ENCODE measurements around the gene AKT2. TPM values are rescaled to one million over a fixed set of nuclear protein-coding genes. Genes with fewer than 3 reads are reported as not detected.

AKT2 gene
- total and polyA plus RNA-seq, 2 of the 8 experiments (the other 6 are each of a cell fraction or from before 2014, with no cell fraction given), result 151 to 183 TPM

DNA sequence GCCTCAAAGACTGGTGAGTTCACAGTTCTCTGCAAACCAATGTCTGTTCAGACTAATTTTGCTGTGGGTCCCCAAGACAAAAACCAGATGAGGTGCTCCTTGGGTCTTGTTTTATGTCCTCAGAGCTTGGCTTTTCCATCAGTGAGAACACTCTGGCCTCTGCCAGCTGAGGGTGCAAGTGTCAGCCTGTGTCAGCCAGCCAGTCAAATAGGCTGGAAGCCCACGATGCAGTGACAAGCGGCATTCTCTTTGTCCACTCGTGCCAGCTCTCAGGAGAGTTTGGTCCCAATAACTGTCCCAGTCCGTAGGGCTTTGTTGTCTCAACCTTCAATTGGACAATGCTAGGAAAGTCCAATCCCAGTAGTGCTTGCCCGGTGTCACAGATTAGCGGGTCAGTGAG lies 9.4 kb upstream of the AKT2 start:
- no peaks in the 10 kb centered on the region for H4K20me1 ChIP-seq (replicated peaks in 1 of 2; ENCODE audit: control insufficient read depth in 1 of 2, insufficient read depth in 2 of 2, low read length in 2 of 2)
- H3K36me3 ChIP-seq (ENCODE audit: control insufficient read depth in 2 of 4, insufficient read depth in 4 of 4, low read length in 3 of 4), result no peaks in the 10 kb centered on the region
- H3K9ac ChIP-seq (replicated peaks in 1 of 4; ENCODE audit: extremely low read depth in 1 of 4, low read depth in 3 of 4, low read length in 3 of 4), result no peak overlapping the region
- H3K23ac ChIP-seq (ENCODE audit: insufficient read length), result no peak overlapping the region
- 96% methylated on average over 6 of the region's 6 CpGs; no CpG with 5 or more reads in 1 of the 2 experiments for WGBS, 2 experiments (ENCODE audit: extremely low coverage in 1 of 2, insufficient coverage in 1 of 2, insufficient read length in 1 of 2, insufficient replicate concordance in 2 of 2, low coverage in 1 of 2, low lambda C conversion rate in 2 of 2, missing lambda C conversion rate in 1 of 2)
- H3K4ac ChIP-seq (replicated peaks; ENCODE audit: insufficient read length, low read depth, low read length), result no peak overlapping the region
- no peak overlapping the region for H4K5ac ChIP-seq (ENCODE audit: insufficient read length, low read depth, low read length)
- no peaks in the 10 kb centered on the region for H3K4me1 ChIP-seq (replicated peaks in 1 of 4; ENCODE audit: control insufficient read depth in 3 of 4, insufficient read depth in 4 of 4, low read length in 3 of 4)
- no peak overlapping the region for H3K4me2 ChIP-seq (ENCODE audit: insufficient read depth in 1 of 2, low read depth in 2 of 2, low read length in 2 of 2)
- no peak overlapping the region for H2BK20ac ChIP-seq (ENCODE audit: low read length)
- H2BK12ac ChIP-seq (ENCODE audit: low read depth, low read length), result no peak overlapping the region
- no peaks in the 10 kb centered on the region for H3K27me3 ChIP-seq (replicated peaks in 1 of 4; ENCODE audit: control insufficient read depth in 3 of 4, extremely low read depth in 1 of 4, insufficient read depth in 3 of 4, low read length in 3 of 4)
- H3K23me2 ChIP-seq (ENCODE audit: low read depth, low read length), result no peaks in the 10 kb centered on the region; the same call in 1 of the 2 replicates
- TF ChIP-seq SP2 (IDR thresholded peaks at IDR 0.05; ENCODE audit: low read length) (no peak), JUND (IDR thresholded peaks at IDR 0.05; ENCODE audit: low read length) (no peak), GTF2F1 (IDR thresholded peaks at IDR 0.05; ENCODE audit: borderline replicate concordance, low read depth, low read length) (no peak), RXRA (IDR thresholded peaks at IDR 0.05; ENCODE audit: insufficient read depth, low read depth, low read length) (no peak), TEAD4 (IDR thresholded peaks at IDR 0.05; ENCODE audit: low read depth, low read length) (no peak), RFX5 (IDR thresholded peaks at IDR 0.05; ENCODE audit: borderline replicate concordance, low read depth, low read length) (no peak), BCL11A (IDR thresholded peaks at IDR 0.05; ENCODE audit: low read depth in 2 of 2, low read length in 2 of 2) (no peak), CHD2 (IDR thresholded peaks at IDR 0.05; ENCODE audit: low read length) (no peak), POLR2A (IDR thresholded peaks at IDR 0.05; ENCODE audit: control extremely low read depth in 1 of 2, low read depth in 2 of 2, low read length in 2 of 2) (no peak), TBP (IDR thresholded peaks at IDR 0.05; ENCODE audit: low read depth, low read length) (no peak), SP1 (IDR thresholded peaks at IDR 0.05; ENCODE audit: low read depth, low read length) (no peak), ASH2L (IDR thresholded peaks at IDR 0.05; ENCODE audit: low read length) (no peak), CEBPB (IDR thresholded peaks at IDR 0.05; ENCODE audit: low read depth, low read length) (no peak), RAD21 (IDR thresholded peaks at IDR 0.05 in 1 of 2, conservative IDR thresholded peaks at IDR 0.05 in 1 of 2; ENCODE audit: low read depth in 2 of 2, low read length in 2 of 2) (no peak), SP4 (IDR thresholded peaks at IDR 0.05; ENCODE audit: low read length) (no peak), SRF (IDR thresholded peaks at IDR 0.05; ENCODE audit: low read depth, low read length) (no peak)
- H3K79me1 ChIP-seq (ENCODE audit: low read depth, low read length), result no peaks in the 10 kb centered on the region
- no peak overlapping the region for H3K14ac ChIP-seq (ENCODE audit: insufficient read length)
- ChIA-PET CTCF (ENCODE audit: partially characterized antibody) (interaction anchor here (1.4 to 1.9 kb wide), 2 partner anchors 11 to 13 kb away, joined by 7 read pairs; no protein-coding TSS in a partner anchor), POLR2A (ENCODE audit: partially characterized antibody) (interaction anchor here (0.8 kb wide), 1 partner anchor 8 kb away, joined by 3 read pairs; no protein-coding TSS in a partner anchor)
- H3K79me2 ChIP-seq (ENCODE audit: control insufficient read depth in 1 of 2, insufficient read depth in 2 of 2, low read length in 2 of 2), result no peaks in the 10 kb centered on the region
- no peak overlapping the region for H2AFZ ChIP-seq (ENCODE audit: low read length)
- H4K8ac ChIP-seq (ENCODE audit: extremely low read depth, insufficient read depth, low read length), result no peak overlapping the region
- H2BK120ac ChIP-seq (replicated peaks; ENCODE audit: low read depth, low read length), result no peak overlapping the region
- H3K9me3 ChIP-seq (ENCODE audit: insufficient read depth in 2 of 2, low read depth in 1 of 2, low read length in 1 of 2), result no peaks in the 10 kb centered on the region
- H3K56ac ChIP-seq (replicated peaks; ENCODE audit: insufficient read length, low read depth, low read length), result no peak overlapping the region
- DNase-seq (ENCODE audit: low read depth in 1 of 2, low spot score in 2 of 2) (no peak), FAIRE-seq (no peak)
- no peak overlapping the region for H3K18ac ChIP-seq (ENCODE audit: extremely low read depth, low read length)
- no peak overlapping the region for H3K4me3 ChIP-seq (ENCODE audit: extremely low read depth in 1 of 4, insufficient read depth in 2 of 4, low read depth in 3 of 4, low read length in 4 of 4)
- H2BK15ac ChIP-seq (ENCODE audit: low read length), result no peak overlapping the region
- no peak overlapping the region for H3K27ac ChIP-seq (ENCODE audit: low read depth, low read length)
- no peak overlapping the region for H2BK5ac ChIP-seq (ENCODE audit: low read depth, low read length)
- no peak overlapping the region for H2AK5ac ChIP-seq (ENCODE audit: low read depth, low read length)
- no peak overlapping the region for H4K91ac ChIP-seq (replicated peaks; ENCODE audit: insufficient read length, low read length)

Measured in H1 (cell line).